Right lobe of liver (tissue), 6 donors: ENCODE results near the gene PIEZO2. TPM values are rescaled to one million over a fixed set of nuclear protein-coding genes. Genes with fewer than 3 reads are reported as not detected.

Experiments used
- ATAC-seq, 4 donors: fragments of 200-7000 bp; cut with Tn5 transposase; one replicate each; pipeline ENCODE4 v1.9.1; 2020; ENCODE audit warnings: mild to moderate bottlenecking in 4 of 4, moderate library complexity in 4 of 4
- DNase-seq, 3 donors: peaks; one replicate each; pipeline ENCODE4 v3.0.0-alpha.2; 2020
- H3K27ac ChIP-seq, 3 donors: fragments of 200-600 bp; one replicate each; pipeline ENCODE4 v1.8.0; 2022
- H3K27me3 ChIP-seq, 2 donors: fragments of 200-600 bp; one replicate each; pipeline ENCODE4 v1.8.0; 2022
- H3K36me3 ChIP-seq, 4 donors: fragments of 200-600 bp; sonication (generic) in 1 of 4; one replicate each; pipeline versions ENCODE4 v1.5.1 to v1.8.0; 2017 to 2022; ENCODE audit warnings: control low read depth in 1 of 4
- H3K4me1 ChIP-seq, 4 donors: fragments of 200-600 bp; sonication (generic) in 1 of 4; one replicate each; pipeline versions ENCODE4 v1.5.1 to v1.8.0; 2017 to 2022; ENCODE audit warnings: control low read depth in 1 of 4
- H3K4me3 ChIP-seq, 3 donors: fragments of 200-600 bp; one replicate each; pipeline ENCODE4 v1.8.0; 2022
- H3K9me3 ChIP-seq, 4 donors: fragments of 200-600 bp; sonication (generic) in 1 of 4; one replicate each; pipeline versions ENCODE4 v1.5.1 to v1.8.0; 2017 to 2022; ENCODE audit warnings: control low read depth in 1 of 4
- CTCF ChIP-seq, 4 donors: fragments of 200-600 bp in 3 of 4; fragments of 450-650 bp in 1 of 4; IDR thresholded peaks; one replicate each; pipeline versions ENCODE4 v1.5.1 to v1.8.0; 2016 to 2022; ENCODE audit warnings: antibody characterized with exemption in 4 of 4, mild to moderate bottlenecking in 2 of 4
- POLR2A ChIP-seq: fragments of 450-650 bp; IDR thresholded peaks from one replicate; pipeline ENCODE4 v1.6.1; 2017; ENCODE audit warnings: antibody characterized with exemption, mild to moderate bottlenecking
- WGBS: methylation state at CpG from one replicate; pipeline ENCODE4 v1.1.6; 2018; ENCODE audit warnings: low coverage, low lambda C conversion rate; ENCODE audit not compliant: insufficient coverage; ENCODE audit errors: missing lambda C conversion rate; 5-methylcytosine and 5-hydroxymethylcytosine counted together
- intact Hi-C, 2 donors: fragments of 100-400 bp; cut with DNase I; formaldehyde crosslinking; loops; one replicate each; pipeline versions ENCODE4 v1.11.2 to v1.14.1; 2022
- total RNA-seq, 6 experiments: library from RNA; depleted of rRNA in 2 of 6; stranded (reverse); fragments of >200 nt in 2 of 6; fragmentation: NEBNext Ultra II Directional in 3 of 6; extraction: Animal tissue kit (Norgen Biotek cat#: 25700) in 3 of 6; gene quantifications; one replicate each; pipeline versions ENCODE4 v1.1.0 to v1.2.4, GENCODE V29; 2016 to 2023
- donor health status: DM: no; HTN: yes; CAD: no.
- donor health status: DM: no; HTN: no; CAD: no.
- donor health status: DM: no; HTN: no; CAD: no.
- donor health status: DM: no; HTN: yes; CAD: no.
- donor health status: DM: no; HTN: yes; CAD: no.

Gene PIEZO2
- total RNA-seq, 6 experiments from 2014 or later = 6.6 to 16.9 (median 10.1) TPM

GRCh38 chr18:11148680-11149440 lies 509 bp downstream of the PIEZO2 start:
- DNase-seq (peak in 2 of 3 donors; percentile 31 to 48), ATAC-seq (peak in 3 of 4 donors; percentile 0 to 4 (median 3))
- TF ChIP-seq POLR2A (no peak), CTCF (IDR thresholded peaks at IDR 0.05) (no peak)
- no peaks in the 10 kb centered on the region for H3K36me3 ChIP-seq
- intact Hi-C loops = no loop called here
- peak overlapping the region; percentile 54 to 75 (median 73) for H3K4me3 ChIP-seq
- no peaks in the 10 kb centered on the region for H3K9me3 ChIP-seq
- H3K27me3 ChIP-seq = no peaks in the 10 kb centered on the region
- H3K27ac ChIP-seq = peak overlapping the region in 2 of 3 donors; percentile 20 to 44
- peaks cover 0 to 31% (median 3%) of the 10 kb centered on the region in 4 donors for H3K4me1 ChIP-seq
- WGBS = no CpG with 5 or more reads among the region's 86 CpGs

DNA sequence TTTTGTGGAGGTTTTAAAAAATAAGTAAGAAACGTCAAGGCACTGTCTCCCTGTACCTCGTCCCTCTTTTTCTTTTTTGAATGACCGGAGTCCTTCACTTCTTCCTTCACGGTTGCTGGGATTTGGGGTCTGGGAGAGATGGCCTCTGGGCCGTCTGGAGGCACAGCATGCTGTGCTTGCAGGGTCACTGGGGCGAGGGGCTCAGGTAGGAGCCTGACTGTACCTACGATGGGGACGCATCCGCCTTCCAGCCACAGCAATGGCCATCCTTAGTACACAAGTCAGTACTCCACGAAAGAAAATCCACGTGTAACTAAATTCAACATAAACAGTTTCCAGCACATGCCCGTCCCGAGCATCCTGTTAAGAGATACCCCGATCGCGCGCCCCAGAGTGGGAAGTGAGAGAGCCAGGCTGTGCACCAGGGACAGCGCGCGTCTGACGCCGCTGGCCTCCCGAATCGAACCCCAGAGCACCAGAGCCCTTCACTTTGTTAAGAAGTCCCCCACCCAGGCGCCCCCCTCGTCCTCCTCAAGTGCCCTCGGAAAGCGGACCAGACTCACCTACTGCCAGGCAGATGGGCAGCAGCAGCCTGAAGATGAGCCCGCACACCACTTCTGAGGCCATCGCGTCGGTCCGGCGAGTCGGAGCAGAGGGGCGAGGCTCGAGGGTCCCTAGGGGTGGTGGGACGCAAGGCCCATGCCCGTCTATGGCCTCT lies 1.2 kb downstream of the PIEZO2 start:
- TF ChIP-seq CTCF (IDR thresholded peaks at IDR 0.05) (no peak), POLR2A (no peak)
- Histone ChIP-seq H3K4me3 (peak overlapping the region; percentile 54 to 75 (median 73)), H3K36me3 (no peaks in the 10 kb centered on the region), H3K9me3 (no peaks in the 10 kb centered on the region), H3K27me3 (no peaks in the 10 kb centered on the region), H3K4me1 (peaks cover 0 to 31% (median 3%) of the 10 kb centered on the region in 4 donors), H3K27ac (peak overlapping the region in 1 of 3 donors; percentile 20)
- DNase-seq (peak in 1 of 3 donors; percentile 25), ATAC-seq (no peak)
- intact Hi-C loops = no loop called here
- WGBS = 25% methylated on average over 9 of the region's 39 CpGs

GRCh38 chr18:11147371-11147951 lies 1.9 kb downstream of the PIEZO2 start:
- DNase-seq (no peak), ATAC-seq (no peak)
- peaks cover 0 to 31% (median 3%) of the 10 kb centered on the region in 4 donors for H3K4me1 ChIP-seq
- H3K9me3 ChIP-seq = no peaks in the 10 kb centered on the region
- H3K27me3 ChIP-seq = no peaks in the 10 kb centered on the region
- TF ChIP-seq POLR2A = no peak
- TF ChIP-seq CTCF (IDR thresholded peaks at IDR 0.05) = no peak
- peak overlapping the region in 2 of 3 donors; percentile 73 to 75 for H3K4me3 ChIP-seq
- WGBS = 61% methylated on average over 12 of the region's 23 CpGs
- H3K36me3 ChIP-seq = no peaks in the 10 kb centered on the region
- intact Hi-C loops = no loop called here
- no peak overlapping the region for H3K27ac ChIP-seq

- Histone ChIP-seq H3K4me1 (peaks cover 0 to 31% (median 3%) of the 10 kb centered on the region in 4 donors), H3K27me3 (no peaks in the 10 kb centered on the region), H3K4me3 (peak overlapping the region in 1 of 3 donors; percentile 73), H3K36me3 (no peaks in the 10 kb centered on the region), H3K9me3 (no peaks in the 10 kb centered on the region), H3K27ac (peak overlapping the region in 2 of 3 donors; percentile 50 to 51)
- TF ChIP-seq POLR2A (no peak), CTCF (IDR thresholded peaks at IDR 0.05) (no peak)
- ATAC-seq = peak in 3 of 4 donors; percentile 1 to 16 (median 7)
- DNase-seq = no peak
- WGBS = 52% methylated on average over 7 of the region's 15 CpGs
- intact Hi-C loops = no loop called here
Observed at GRCh38 chr18:11146947-11147345, 2.4 kb downstream of the PIEZO2 start.
